GM12878 (cell line): Measurements from ENCODE around the gene ASTL. TPM values are rescaled to one million over a fixed set of nuclear protein-coding genes. Genes with fewer than 3 reads are reported as not detected.

Experiments
- ATAC-seq: fragments of 200-7000 bp; cut with Tn5 transposase; 3 replicates; pipeline ENCODE4 v1.9.1; 2020; ENCODE audit warnings: mild to moderate bottlenecking, moderate library complexity
- BruUV-seq: library from RNA; stranded (reverse); fragments of 400-500 nt; replicated peaks from 2 replicates; lab custom pipeline; 2021; lab: Mats Ljungman, UMichigan
- CTCF ChIA-PET: fragments of 300-600 bp; sonication (Branson Sonifier 250); formaldehyde crosslinking; extraction: SDS; loops from one replicate; lab custom pipeline; 2021; ENCODE audit warnings: inconsistent platforms; lab: Yijun Ruan, JAX
- POLR2A ChIA-PET: fragments of 350-600 bp; formaldehyde crosslinking; extraction: SDS; loops from one replicate; lab custom pipeline; 2021; ENCODE audit warnings: inconsistent platforms; lab: Charles Lee
- RAD21 ChIA-PET: fragments of 300-600 bp; sonication (Branson Sonifier 250); formaldehyde crosslinking; loops from one replicate; lab custom pipeline; 2023; ENCODE audit warnings: antibody characterized with exemption; ENCODE audit not compliant: unreplicated experiment; lab: Charles Lee
- SMC1A ChIA-PET: fragments of 300-600 bp; sonication (Branson Sonifier 250); formaldehyde crosslinking; loops from one replicate; lab custom pipeline; 2023; ENCODE audit not compliant: unreplicated experiment, uncharacterized antibody; lab: Charles Lee
- DNase-seq: peaks from one replicate; pipeline ENCODE4 v3.0.0-alpha.2; 2011; ENCODE audit warnings: low read depth, low spot score
- FAIRE-seq: peaks from 3 replicates; lab custom pipeline; 2011; peaks lifted over from hg19 to GRCh38; lab: Jason Lieb, UNC
- H2AFZ ChIP-seq: 2 replicates; pipeline ENCODE4 v1.6.0; 2011; ENCODE audit warnings: low read depth, low read length, control low read depth; ENCODE audit not compliant: control insufficient read depth
- H3K27ac ChIP-seq: 2 replicates; pipeline ENCODE4 v1.5.1; 2011; ENCODE audit warnings: control low read depth; ENCODE audit not compliant: control insufficient read depth, insufficient read depth
- H3K27me3 ChIP-seq, 2 experiments: replicated peaks in 1 of 2; 2 replicates each; pipeline versions ENCODE4 v1.6.0 to v1.6.1; 2011; ENCODE audit warnings: low read length in 1 of 2; ENCODE audit not compliant: control insufficient read depth in 2 of 2, insufficient read depth in 2 of 2
- H3K36me3 ChIP-seq, 2 experiments: 2 replicates each; pipeline ENCODE4 v1.5.1; 2011; ENCODE audit warnings: low read length in 1 of 2; ENCODE audit not compliant: control insufficient read depth in 2 of 2, insufficient read depth in 2 of 2
- H3K4me1 ChIP-seq: 2 replicates; pipeline ENCODE4 v1.6.1; 2011; ENCODE audit warnings: mild to moderate bottlenecking, low read length, moderate library complexity, mixed read lengths; ENCODE audit not compliant: control insufficient read depth, insufficient read depth
- H3K4me2 ChIP-seq: 2 replicates; pipeline ENCODE4 v1.6.0; 2011; ENCODE audit warnings: control low read depth; ENCODE audit not compliant: control insufficient read depth, insufficient read depth
- H3K4me3 ChIP-seq: fragments of 200-600 bp; sonication (generic); 2 replicates; pipeline ENCODE4 v1.5.1; 2016
- H3K79me2 ChIP-seq: 2 replicates; pipeline ENCODE4 v1.6.0; 2011; ENCODE audit warnings: low read length; ENCODE audit not compliant: control insufficient read depth, insufficient read depth
- H3K9ac ChIP-seq: 2 replicates; pipeline ENCODE4 v1.8.0; 2011; ENCODE audit warnings: low read length, control low read depth, mixed read lengths; ENCODE audit not compliant: control insufficient read depth, insufficient read depth
- H3K9me3 ChIP-seq: replicated peaks from 3 replicates; pipeline ENCODE4 v1.5.1; 2011; ENCODE audit warnings: mild to moderate bottlenecking, low read length; ENCODE audit not compliant: control insufficient read depth, insufficient read depth
- H4K20me1 ChIP-seq: 2 replicates; pipeline ENCODE4 v1.6.0; 2011; ENCODE audit not compliant: control insufficient read depth, insufficient read depth
- BMI1 ChIP-seq: fragments of 450-650 bp; IDR thresholded peaks from 2 replicates; pipeline ENCODE4 v1.6.1; 2016; ENCODE audit warnings: mild to moderate bottlenecking, moderate library complexity, borderline replicate concordance
- EED ChIP-seq: sonication (generic); IDR thresholded peaks from 2 replicates; pipeline ENCODE4 v1.6.1; 2016; ENCODE audit warnings: antibody characterized with exemption, low read depth
- HDAC6 ChIP-seq: fragments of 200-600 bp; sonication (generic); IDR thresholded peaks from one replicate; pipeline ENCODE4 v1.8.0; 2017; ENCODE audit warnings: antibody characterized with exemption; ENCODE audit not compliant: unreplicated experiment
- HDGF ChIP-seq: fragments of 450-650 bp; IDR thresholded peaks from 2 replicates; pipeline ENCODE4 v1.6.1; 2016; ENCODE audit warnings: antibody characterized with exemption
- HSF1 ChIP-seq: fragments of 150-350 bp; IDR thresholded peaks from 2 replicates; pipeline ENCODE4 v1.6.1; 2014; ENCODE audit warnings: mild to moderate bottlenecking, low read depth, low read length
- JUND ChIP-seq: IDR thresholded peaks from 2 replicates; pipeline ENCODE4 v1.6.1; 2012; ENCODE audit warnings: low read depth, mild to moderate bottlenecking, low read length, improper control_type of control experiment, moderate library complexity
- MYB ChIP-seq: fragments of 150-350 bp; IDR thresholded peaks from 2 replicates; pipeline ENCODE4 v1.6.1; 2014; ENCODE audit warnings: mild to moderate bottlenecking, low read depth, low read length, borderline replicate concordance
- NFIC ChIP-seq: IDR thresholded peaks from 2 replicates; pipeline ENCODE4 v1.6.1; 2012; ENCODE audit warnings: low read depth, mild to moderate bottlenecking, inconsistent platforms, low read length, moderate library complexity
- NR2C1 ChIP-seq: fragments of 450-650 bp; IDR thresholded peaks from 2 replicates; pipeline ENCODE4 v1.6.1; 2017; ENCODE audit warnings: antibody characterized with exemption, mild to moderate bottlenecking, moderate library complexity
- POLR2A ChIP-seq: IDR thresholded peaks from 2 replicates; pipeline ENCODE4 v1.6.1; 2011; ENCODE audit warnings: low read depth, mild to moderate bottlenecking, low read length
- RBBP5 ChIP-seq: fragments of 200-600 bp; sonication (generic); conservative IDR thresholded peaks from 2 replicates; pipeline ENCODE4 v1.6.1; 2016
- SPI1 ChIP-seq: IDR thresholded peaks from 2 replicates; pipeline ENCODE4 v1.6.1; 2011; ENCODE audit warnings: low read depth, mild to moderate bottlenecking, low read length, moderate library complexity, borderline replicate concordance; ENCODE audit not compliant: insufficient read depth
- TBL1XR1 ChIP-seq: IDR thresholded peaks from 2 replicates; pipeline ENCODE4 v1.6.1; 2012; ENCODE audit warnings: low read depth, low read length, improper control_type of control experiment
- YY1 ChIP-seq: IDR thresholded peaks from 2 replicates; pipeline ENCODE4 v1.6.1; 2011; ENCODE audit warnings: low read depth, mild to moderate bottlenecking, low read length
- ZNF207 ChIP-seq: fragments of 450-650 bp; IDR thresholded peaks from 2 replicates; pipeline ENCODE4 v1.6.1; 2014; ENCODE audit warnings: antibody characterized with exemption, mild to moderate bottlenecking, borderline replicate concordance
- ZSCAN29 ChIP-seq: fragments of 450-650 bp; IDR thresholded peaks from 2 replicates; pipeline ENCODE4 v1.6.1; 2017; ENCODE audit warnings: mild to moderate bottlenecking, moderate library complexity
- WGBS: methylation state at CpG from one replicate; pipeline ENCODE4 v1.1.6; 2016; ENCODE audit warnings: low lambda C conversion rate; ENCODE audit not compliant: insufficient replicate concordance, insufficient coverage; ENCODE audit errors: missing lambda C conversion rate; 5-methylcytosine and 5-hydroxymethylcytosine counted together
- in situ Hi-C: fragments of 300-500 bp; cut with MboI; formaldehyde crosslinking; loops from 9 replicates; pipeline ENCODE4 v1.14.3; 2018; ENCODE audit warnings: mixed read lengths
- intact Hi-C: fragments of 100-400 bp; cut with micrococcal nuclease; formaldehyde crosslinking; loops from one replicate; pipeline ENCODE4 v1.14.2; 2022; ENCODE audit not compliant: unreplicated experiment
- polyA plus RNA-seq, 11 experiments: library from polyadenylated mRNA; depleted of rRNA in 4 of 11; unstranded in 6 of 11; stranded (reverse) in 5 of 11; fragments of >200 nt; fragmentation: Nextera tagmentation in 4 of 11; fragmentation: Illumina TruSeq in 1 of 11; extraction: Ambion mirVana in 4 of 11; extraction: Trizol in 1 of 11; gene quantifications; 1 replicate in 1 of 11; 2 replicates in 10 of 11; pipeline versions ENCODE4 v1.2.1 to v1.2.3, GENCODE V29; 2011 to 2016; ENCODE audit warnings: inconsistent platforms in 2 of 11, missing spikeins in 2 of 11, low read depth in 1 of 11
- total RNA-seq, 4 experiments: library from RNA; depleted of rRNA in 3 of 4; stranded (reverse); fragments of >200 nt in 3 of 4; fragmentation: Illumina TruSeq in 1 of 4; extraction: Trizol in 1 of 4; gene quantifications; 2 replicates each; pipeline versions ENCODE4 v1.2.1 to v1.2.3, GENCODE V29; 2013 to 2021

ASTL gene
- total and polyA plus RNA-seq, 10 of the 15 experiments (the other 5 are each of a cell fraction or from before 2014, with no cell fraction given), result 0.18 to 1.0 (median 0.38) TPM; not detected in 4

GRCh38 chr2:96110621-96111256 lies 27.6 kb downstream of the ASTL start:
- 39% methylated on average over 13 of the region's 13 CpGs for WGBS
- ChIA-PET RAD21 (interaction anchor here (1.6 kb wide), 1 partner anchor 64 kb away, joined by 4 read pairs; no protein-coding TSS in a partner anchor), SMC1A (no interaction called here)
- Histone ChIP-seq H3K36me3 (no peaks in the 10 kb centered on the region), H3K9ac (no peak overlapping the region), H3K4me2 (no peak overlapping the region)
- BruUV-seq, result no TSS peak
- no peak for DNase-seq
- TF ChIP-seq NFIC (no peak), SPI1 (no peak), MYB (no peak), NR2C1 (no peak), RBBP5 (no peak), HDGF (no peak), EED (no peak), ZSCAN29 (no peak), YY1 (no peak), HDAC6 (no peak), ZNF207 (no peak), HSF1 (no peak), BMI1 (no peak), TBL1XR1 (no peak), POLR2A (no peak), JUND (no peak)
- TF ChIP-seq, all 136 proteins: peak for 0
- H2AFZ ChIP-seq, result no peak overlapping the region
- ChIA-PET CTCF (interaction anchor here (0.7 to 1.7 kb wide), 4 partner anchors 9 to 118 kb away, joined by 3 to 7 read pairs (median 4); no protein-coding TSS in a partner anchor), POLR2A (no interaction called here)
- H3K4me3 ChIP-seq, result no peak overlapping the region
- H4K20me1 ChIP-seq, result no peaks in the 10 kb centered on the region
- no peak overlapping the region for H3K27ac ChIP-seq
- intact Hi-C loops, result no loop called here
- H3K9me3 ChIP-seq, result no peaks in the 10 kb centered on the region; the same call in 2 of the 3 replicates
- H3K27me3 ChIP-seq, result no peaks in the 10 kb centered on the region
- no peaks in the 10 kb centered on the region for H3K4me1 ChIP-seq
- in situ Hi-C loops, result no loop called here
- no peak for ATAC-seq
- no peaks in the 10 kb centered on the region for H3K79me2 ChIP-seq
- no peak for FAIRE-seq
